H1 (cell line): ENCODE measurements around the gene MEIS3. TPM values are rescaled to one million over a fixed set of nuclear protein-coding genes. Genes with fewer than 3 reads are reported as not detected.

ENCODE experiments used
- CTCF ChIA-PET: fragments of 300-600 bp; sonication (Branson Sonifier 250); formaldehyde crosslinking; loops from one replicate; lab custom pipeline; 2021; ENCODE audit not compliant: partially characterized antibody; lab: Charles Lee
- POLR2A ChIA-PET: fragments of 300-600 bp; sonication (Branson Sonifier 250); formaldehyde crosslinking; loops from one replicate; lab custom pipeline; 2021; ENCODE audit warnings: inconsistent platforms; ENCODE audit not compliant: partially characterized antibody; lab: Charles Lee
- DNase-seq, 2 experiments: peaks; one replicate each; pipeline versions ENCODE4 v3.0.0 to v3.0.0-alpha.2; 2010 to 2022; ENCODE audit warnings: low spot score in 2 of 2, low read depth in 1 of 2, mixed read lengths in 1 of 2
- FAIRE-seq: peaks from 2 replicates; lab custom pipeline; 2011; peaks lifted over from hg19 to GRCh38; lab: Jason Lieb, UNC
- H2AFZ ChIP-seq: 2 replicates; pipeline ENCODE4 v1.8.1; 2012; ENCODE audit warnings: low read length, inconsistent platforms
- H2AK5ac ChIP-seq: 2 replicates; pipeline ENCODE4 v1.6.1; 2013; ENCODE audit warnings: low read depth, low read length
- H2BK120ac ChIP-seq: replicated peaks from 2 replicates; pipeline ENCODE3; 2013; ENCODE audit warnings: low read depth, low read length, inconsistent platforms
- H2BK12ac ChIP-seq: 2 replicates; pipeline ENCODE4 v1.6.1; 2013; ENCODE audit warnings: low read depth, low read length
- H2BK15ac ChIP-seq: 2 replicates; pipeline ENCODE4 v1.6.1; 2013; ENCODE audit warnings: low read length
- H2BK20ac ChIP-seq: 2 replicates; pipeline ENCODE4 v1.6.1; 2013; ENCODE audit warnings: low read length
- H2BK5ac ChIP-seq: 2 replicates; pipeline ENCODE4 v1.6.1; 2013; ENCODE audit warnings: low read depth, low read length
- H3K14ac ChIP-seq: 2 replicates; pipeline ENCODE4 v1.6.1; 2013; ENCODE audit warnings: inconsistent platforms; ENCODE audit not compliant: insufficient read length
- H3K18ac ChIP-seq: 2 replicates; pipeline ENCODE4 v1.6.1; 2013; ENCODE audit warnings: low read length; ENCODE audit errors: extremely low read depth
- H3K23ac ChIP-seq: 2 replicates; pipeline ENCODE4 v1.6.1; 2013; ENCODE audit warnings: inconsistent platforms; ENCODE audit not compliant: insufficient read length
- H3K23me2 ChIP-seq: 2 replicates; pipeline ENCODE4 v1.6.1; 2013; ENCODE audit warnings: low read depth, low read length
- H3K27ac ChIP-seq: 2 replicates; pipeline ENCODE4 v1.6.1; 2011; ENCODE audit warnings: low read depth, low read length, inconsistent platforms
- H3K27me3 ChIP-seq, 4 experiments: replicated peaks in 1 of 4; 1 replicate in 1 of 4; 2 replicates in 3 of 4; pipeline versions ENCODE4 v1.6.1 to v1.8.1; 2011 to 2013; ENCODE audit warnings: low read length in 3 of 4, mild to moderate bottlenecking in 3 of 4, inconsistent platforms in 2 of 4, mixed read lengths in 2 of 4, moderate library complexity in 1 of 4; ENCODE audit not compliant: control insufficient read depth in 3 of 4, insufficient read depth in 3 of 4; ENCODE audit errors: extremely low read depth in 1 of 4
- H3K36me3 ChIP-seq, 4 experiments: 2 replicates each; pipeline versions ENCODE4 v1.6.1 to v1.8.1; 2011 to 2013; ENCODE audit warnings: mild to moderate bottlenecking in 4 of 4, low read length in 3 of 4, moderate library complexity in 2 of 4, control low read depth in 1 of 4, inconsistent platforms in 1 of 4; ENCODE audit not compliant: insufficient read depth in 4 of 4, control insufficient read depth in 2 of 4
- H3K4ac ChIP-seq: replicated peaks from 2 replicates; pipeline ENCODE3; 2013; ENCODE audit warnings: low read length, low read depth, mixed read lengths, inconsistent platforms; ENCODE audit not compliant: insufficient read length
- H3K4me1 ChIP-seq, 4 experiments: replicated peaks in 1 of 4; 1 replicate in 1 of 4; 2 replicates in 3 of 4; pipeline versions ENCODE4 v1.6.1 to v1.8.1; 2011 to 2013; ENCODE audit warnings: low read length in 3 of 4, inconsistent platforms in 2 of 4, mixed read lengths in 1 of 4; ENCODE audit not compliant: insufficient read depth in 4 of 4, control insufficient read depth in 3 of 4
- H3K4me2 ChIP-seq, 2 experiments: 2 replicates each; pipeline versions ENCODE4 v1.6.1 to v1.8.1; 2011 to 2013; ENCODE audit warnings: low read depth in 2 of 2, low read length in 2 of 2, control low read depth in 1 of 2, inconsistent platforms in 1 of 2, mild to moderate bottlenecking in 1 of 2; ENCODE audit not compliant: insufficient read depth in 1 of 2
- H3K4me3 ChIP-seq, 4 experiments: fragments of 200-600, 300-600 bp in 1 of 4; sonication (generic), shearing (Covaris generic), sonication (Bioruptor Twin) in 1 of 4; 2 replicates each; pipeline versions ENCODE4 v1.5.1 to v1.8.1; 2011 to 2016; ENCODE audit warnings: low read length in 4 of 4, low read depth in 3 of 4, control low read depth in 2 of 4, inconsistent platforms in 2 of 4, mild to moderate bottlenecking in 2 of 4, mixed read lengths in 1 of 4, moderate library complexity in 1 of 4; ENCODE audit not compliant: insufficient read depth in 2 of 4; ENCODE audit errors: extremely low read depth in 1 of 4
- H3K56ac ChIP-seq: replicated peaks from 2 replicates; pipeline ENCODE3; 2013; ENCODE audit warnings: low read depth, mild to moderate bottlenecking, mixed read lengths, low read length, inconsistent platforms; ENCODE audit not compliant: insufficient read length
- H3K79me1 ChIP-seq: 2 replicates; pipeline ENCODE4 v1.6.1; 2013; ENCODE audit warnings: low read depth, low read length, control low read depth
- H3K79me2 ChIP-seq, 2 experiments: 2 replicates each; pipeline versions ENCODE4 v1.6.1 to v1.8.1; 2012 to 2013; ENCODE audit warnings: low read length in 2 of 2, mild to moderate bottlenecking in 2 of 2, inconsistent platforms in 1 of 2; ENCODE audit not compliant: insufficient read depth in 2 of 2, control insufficient read depth in 1 of 2
- H3K9ac ChIP-seq, 4 experiments: replicated peaks in 1 of 4; 1 replicate in 1 of 4; 2 replicates in 3 of 4; pipeline versions ENCODE4 v1.6.1 to v1.8.1; 2011 to 2013; ENCODE audit warnings: low read depth in 3 of 4, low read length in 3 of 4, control low read depth in 2 of 4, mild to moderate bottlenecking in 2 of 4, moderate library complexity in 2 of 4, inconsistent platforms in 1 of 4; ENCODE audit errors: extremely low read depth in 1 of 4
- H3K9me3 ChIP-seq, 2 experiments: 2 replicates each; pipeline versions ENCODE4 v1.6.1 to v1.8.1; 2012 to 2013; ENCODE audit warnings: mild to moderate bottlenecking in 2 of 2, moderate library complexity in 2 of 2, control low read depth in 1 of 2, inconsistent platforms in 1 of 2, low read depth in 1 of 2, low read length in 1 of 2, mixed read lengths in 1 of 2; ENCODE audit not compliant: insufficient read depth in 2 of 2
- H4K20me1 ChIP-seq, 2 experiments: replicated peaks in 1 of 2; 2 replicates each; pipeline versions ENCODE3 to v1.8.1; 2011 to 2013; ENCODE audit warnings: inconsistent platforms in 2 of 2, low read length in 2 of 2, mild to moderate bottlenecking in 1 of 2; ENCODE audit not compliant: insufficient read depth in 2 of 2, control insufficient read depth in 1 of 2
- H4K5ac ChIP-seq: 2 replicates; pipeline ENCODE4 v1.6.1; 2013; ENCODE audit warnings: low read length, low read depth, mixed read lengths, inconsistent platforms; ENCODE audit not compliant: insufficient read length
- H4K8ac ChIP-seq: 2 replicates; pipeline ENCODE4 v1.8.0; 2013; ENCODE audit warnings: mild to moderate bottlenecking, moderate library complexity, low read length, inconsistent platforms; ENCODE audit not compliant: insufficient read depth; ENCODE audit errors: extremely low read depth
- H4K91ac ChIP-seq: replicated peaks from 2 replicates; pipeline ENCODE3; 2013; ENCODE audit warnings: low read length, mixed read lengths, inconsistent platforms; ENCODE audit not compliant: insufficient read length
- CHD1 ChIP-seq: IDR thresholded peaks from 2 replicates; pipeline ENCODE4 v1.6.1; 2012; ENCODE audit warnings: low read depth, low read length, improper control_type of control experiment
- CTCF ChIP-seq, 3 experiments: IDR thresholded peaks; 1 replicate in 2 of 3; 2 replicates in 1 of 3; pipeline versions ENCODE4 v1.5.1 to v1.6.1; 2011; ENCODE audit warnings: low read length in 3 of 3, mild to moderate bottlenecking in 3 of 3, inconsistent platforms in 2 of 3, low read depth in 1 of 3, moderate library complexity in 1 of 3; ENCODE audit not compliant: insufficient read depth in 1 of 3; ENCODE audit errors: control extremely low read depth in 1 of 3
- GABPA ChIP-seq: IDR thresholded peaks from 2 replicates; pipeline ENCODE4 v1.6.1; 2011; ENCODE audit warnings: mild to moderate bottlenecking, low read length, moderate library complexity, borderline replicate concordance; ENCODE audit not compliant: insufficient read depth
- KDM5A ChIP-seq: fragments of 200-600 bp; IDR thresholded peaks from 2 replicates; pipeline ENCODE4 v1.7.1; 2012; ENCODE audit warnings: mild to moderate bottlenecking, low read length, inconsistent platforms, mixed read lengths
- MAFK ChIP-seq: IDR thresholded peaks from 2 replicates; pipeline ENCODE4 v1.6.1; 2012; ENCODE audit warnings: low read depth, mild to moderate bottlenecking, improper control_type of control experiment, low read length
- PHF8 ChIP-seq: fragments of 200-600 bp; sonication (generic); conservative IDR thresholded peaks from 2 replicates; pipeline ENCODE4 v1.7.1; 2012; ENCODE audit warnings: low read depth, mild to moderate bottlenecking, inconsistent platforms, low read length, moderate library complexity
- RAD21 ChIP-seq, 2 experiments: IDR thresholded peaks in 1 of 2; conservative IDR thresholded peaks in 1 of 2; 2 replicates each; pipeline ENCODE4 v1.6.1; 2011; ENCODE audit warnings: low read depth in 2 of 2, low read length in 2 of 2, improper control_type of control experiment in 1 of 2, inconsistent platforms in 1 of 2, mild to moderate bottlenecking in 1 of 2, moderate library complexity in 1 of 2
- RBBP5 ChIP-seq: IDR thresholded peaks from 2 replicates; pipeline ENCODE4 v1.7.1; 2012; ENCODE audit warnings: low read depth, mild to moderate bottlenecking, inconsistent platforms, low read length, moderate library complexity, borderline replicate concordance
- RFX5 ChIP-seq: IDR thresholded peaks from 2 replicates; pipeline ENCODE4 v1.6.1; 2011; ENCODE audit warnings: low read depth, low read length, improper control_type of control experiment, borderline replicate concordance
- SRF ChIP-seq: IDR thresholded peaks from 2 replicates; pipeline ENCODE4 v1.6.1; 2011; ENCODE audit warnings: mild to moderate bottlenecking, low read depth, low read length, moderate library complexity
- WGBS, 2 experiments: shearing (Covaris generic) in 1 of 2; methylation state at CpG; one replicate each; pipeline versions ENCODE4 v1.1.6 to v1.1.7; 2013 to 2015; ENCODE audit warnings: low lambda C conversion rate in 2 of 2, mixed read lengths in 2 of 2, inconsistent platforms in 1 of 2, low coverage in 1 of 2, missing lambda C conversion rate in 1 of 2; ENCODE audit not compliant: insufficient replicate concordance in 2 of 2, insufficient coverage in 1 of 2, insufficient read length in 1 of 2; ENCODE audit errors: extremely low coverage in 1 of 2, missing lambda C conversion rate in 1 of 2; 5-methylcytosine and 5-hydroxymethylcytosine counted together
- polyA plus RNA-seq, 7 experiments: library from polyadenylated mRNA; depleted of rRNA in 3 of 7; stranded (reverse) in 5 of 7; unstranded in 2 of 7; fragments of >200 nt in 5 of 7; fragments of 200-250 nt in 2 of 7; gene quantifications; 1 replicate in 5 of 7; 2 replicates in 1 of 7; 4 replicates in 1 of 7; pipeline versions ENCODE4 v1.2.1 to v1.2.3, GENCODE V29; 2011 to 2013; ENCODE audit warnings: missing spikeins in 2 of 7, mixed read lengths in 2 of 7
- total RNA-seq: library from RNA; stranded (reverse); fragmentation: NEBNext Ultra II Directional; extraction: Animal tissue kit (Norgen Biotek cat#: 25700); gene quantifications from 2 replicates; pipeline ENCODE4 v1.2.1, GENCODE V29; 2021
- TF ChIP-seq, protein P1 (sequence below): IDR thresholded peaks from 2 replicates; pipeline ENCODE4 v1.6.1; 2011; ENCODE audit warnings: low read depth, mild to moderate bottlenecking, low read length; ENCODE audit not compliant: insufficient read depth

Gene MEIS3
- total and polyA plus RNA-seq, 2 of the 8 experiments (the other 6 are each of a cell fraction or from before 2014, with no cell fraction given), result 24.5 to 28.2 TPM

DNA sequence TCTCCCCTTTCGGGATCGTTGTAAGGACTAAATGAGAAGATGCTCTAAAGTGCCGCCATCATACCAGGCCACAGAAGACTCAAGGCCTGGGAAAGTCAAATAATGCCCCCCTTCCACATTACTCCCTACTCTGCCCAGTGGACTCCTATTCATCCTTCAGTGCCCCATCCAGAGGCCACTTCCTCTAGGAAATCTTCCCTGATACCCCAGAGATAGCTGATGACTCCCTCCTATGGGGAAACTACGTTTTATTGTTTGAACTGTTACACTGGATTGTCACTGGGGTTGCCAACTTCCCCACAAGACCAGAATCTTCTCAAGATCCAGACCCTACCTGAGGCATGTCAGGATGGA lies 14.2 kb downstream of the MEIS3 start:
- H3K79me2 ChIP-seq, result no peaks in the 10 kb centered on the region
- no peaks in the 10 kb centered on the region for H3K9me3 ChIP-seq
- H2AFZ ChIP-seq, result no peak overlapping the region
- FAIRE-seq, result no peak
- ChIA-PET POLR2A (interaction anchor here (0.7 kb wide), 1 partner anchor 22 kb away, joined by 3 read pairs; no protein-coding TSS in a partner anchor), CTCF (no interaction called here)
- no peak overlapping the region for H3K56ac ChIP-seq
- no peak overlapping the region for H3K14ac ChIP-seq
- no peak overlapping the region for H3K4me2 ChIP-seq
- H3K4me3 ChIP-seq, result no peak overlapping the region
- no peak overlapping the region for H2AK5ac ChIP-seq
- peaks cover 0 to 4% of the 10 kb centered on the region in 2 experiments for H4K20me1 ChIP-seq
- H2BK20ac ChIP-seq, result no peak overlapping the region
- H3K36me3 ChIP-seq, result no peaks in the 10 kb centered on the region
- no peak overlapping the region for H3K18ac ChIP-seq
- no peak overlapping the region for H3K9ac ChIP-seq
- no peak overlapping the region for H2BK12ac ChIP-seq
- WGBS, 2 experiments, result 94% methylated on average over 4 of the region's 4 CpGs; no CpG with 5 or more reads in 1 of the 2 experiments
- no peak overlapping the region for H3K4ac ChIP-seq
- peaks cover 0 to 5% (median 4%) of the 10 kb centered on the region in 4 experiments; a peak in 4 of 7 replicates for H3K4me1 ChIP-seq
- no peaks in the 10 kb centered on the region; the same call in 1 of the 2 replicates for H3K79me1 ChIP-seq
- H4K8ac ChIP-seq, result no peak overlapping the region
- H3K27me3 ChIP-seq, result no peaks in the 10 kb centered on the region
- no peak overlapping the region for H3K23ac ChIP-seq
- no peak for DNase-seq
- H4K91ac ChIP-seq, result no peak overlapping the region
- H3K27ac ChIP-seq, result no peak overlapping the region
- H2BK15ac ChIP-seq, result no peak overlapping the region
- H2BK120ac ChIP-seq, result no peak overlapping the region
- H2BK5ac ChIP-seq, result no peak overlapping the region
- H3K23me2 ChIP-seq, result peaks cover 9% of the 10 kb centered on the region
- H4K5ac ChIP-seq, result no peak overlapping the region
- TF ChIP-seq SRF (no peak), PHF8 (no peak), RBBP5 (no peak), GABPA (no peak), RAD21 (IDR thresholded peaks at IDR 0.05 in 1 of 2, conservative IDR thresholded peaks at IDR 0.05 in 1 of 2; ENCODE audit: low read depth in 2 of 2, low read length in 2 of 2) (no peak), CHD1 (no peak), MAFK (no peak), KDM5A (no peak), RFX5 (no peak), CTCF (IDR thresholded peaks at IDR 0.05; ENCODE audit: control extremely low read depth in 1 of 3, insufficient read depth in 1 of 3, low read depth in 1 of 3, low read length in 3 of 3) (no peak)
- TF ChIP-seq, protein P1, sequence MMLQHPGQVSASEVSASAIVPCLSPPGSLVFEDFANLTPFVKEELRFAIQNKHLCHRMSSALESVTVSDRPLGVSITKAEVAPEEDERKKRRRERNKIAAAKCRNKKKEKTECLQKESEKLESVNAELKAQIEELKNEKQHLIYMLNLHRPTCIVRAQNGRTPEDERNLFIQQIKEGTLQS, result no peak
